ENCODE data around the gene MGRN1. TPM values are rescaled to one million over a fixed set of nuclear protein-coding genes. Genes with fewer than 3 reads are reported as not detected.

Gene MGRN1
- total RNA-seq, 3 donors from 2014 or later (not counting 1 experiment from before 2014, with no cell fraction given): 102 to 106 (median 105) TPM

GRCh38 chr16:4646773-4647643, 22.4 kb downstream of the MGRN1 start:
- Histone ChIP-seq H3K36me3 (ENCODE audit: control insufficient read depth, insufficient read depth, low read length) (peaks cover 13% of the 10 kb centered on the region), H3K27me3 (ENCODE audit: control insufficient read depth, insufficient read depth, low read length) (no peaks in the 10 kb centered on the region), H3K9me3 (ENCODE audit: control insufficient read depth, insufficient read depth, low read length) (no peaks in the 10 kb centered on the region), H3K4me1 (ENCODE audit: control insufficient read depth, insufficient read depth, low read length) (peaks cover 14% of the 10 kb centered on the region), H3K27ac (ENCODE audit: low read length) (no peak overlapping the region), H3K4me3 (ENCODE audit: low read length) (no peak overlapping the region)
- TF ChIP-seq CTCF (IDR thresholded peaks at IDR 0.05): no peak
- Mint-ChIP-seq H3K4me3 (no peak overlapping the region), H3K27me3 (ENCODE audit: low read depth in 2 of 2) (no peaks in the 10 kb centered on the region), H3K4me1 (peaks cover 29 to 39% of the 10 kb centered on the region in 2 donors), H3K27ac (no peak overlapping the region), H3K36me3 (no peaks in the 10 kb centered on the region), H3K9me3 (no peaks in the 10 kb centered on the region)
- intact Hi-C loops (cut with micrococcal nuclease): no loop called here
- peak in 1 of 2 donors; percentile 57 for DNase-seq
- ATAC-seq: peak in 2 of 3 donors; percentile 10 to 37
- 81% methylated on average over 22 of the region's 22 CpGs for WGBS (ENCODE audit: insufficient coverage)

- H3K4me3 Mint-ChIP-seq: no peak overlapping the region
- H3K9me3 ChIP-seq (ENCODE audit: control insufficient read depth, insufficient read depth, low read length): no peaks in the 10 kb centered on the region
- H3K27ac ChIP-seq (ENCODE audit: low read length): no peak overlapping the region
- intact Hi-C loops (cut with micrococcal nuclease): no loop called here
- DNase-seq: no peak
- H3K36me3 ChIP-seq (ENCODE audit: control insufficient read depth, insufficient read depth, low read length): peaks cover 18% of the 10 kb centered on the region
- H3K9me3 Mint-ChIP-seq: no peaks in the 10 kb centered on the region
- no peak overlapping the region for H3K4me3 ChIP-seq (ENCODE audit: low read length)
- H3K27me3 ChIP-seq (ENCODE audit: control insufficient read depth, insufficient read depth, low read length): no peaks in the 10 kb centered on the region
- WGBS (ENCODE audit: insufficient coverage): 95% methylated on average over 8 of the region's 8 CpGs
- TF ChIP-seq CTCF (IDR thresholded peaks at IDR 0.05): no peak
- H3K27me3 Mint-ChIP-seq (ENCODE audit: low read depth in 2 of 2): no peaks in the 10 kb centered on the region
- H3K4me1 Mint-ChIP-seq: peaks cover 29 to 39% of the 10 kb centered on the region in 2 donors
- H3K36me3 Mint-ChIP-seq: no peaks in the 10 kb centered on the region
- peak in 2 of 3 donors; percentile 9 to 14 for ATAC-seq
- H3K27ac Mint-ChIP-seq: peak overlapping the region in 1 of 2 donors; percentile 36
- peaks cover 14% of the 10 kb centered on the region for H3K4me1 ChIP-seq (ENCODE audit: control insufficient read depth, insufficient read depth, low read length)
These were observed 23.0 kb downstream of the MGRN1 start for GRCh38 chr16:4647644-4647980.

GRCh38 chr16:4648917-4649316, 24.3 kb downstream of the MGRN1 start:
- Histone ChIP-seq H3K4me1 (ENCODE audit: control insufficient read depth, insufficient read depth, low read length) (peaks cover 14% of the 10 kb centered on the region), H3K9me3 (ENCODE audit: control insufficient read depth, insufficient read depth, low read length) (no peaks in the 10 kb centered on the region), H3K36me3 (ENCODE audit: control insufficient read depth, insufficient read depth, low read length) (peaks cover 24% of the 10 kb centered on the region), H3K27me3 (ENCODE audit: control insufficient read depth, insufficient read depth, low read length) (no peaks in the 10 kb centered on the region), H3K4me3 (ENCODE audit: low read length) (no peak overlapping the region), H3K27ac (ENCODE audit: low read length) (no peak overlapping the region)
- Mint-ChIP-seq H3K9me3 (no peaks in the 10 kb centered on the region), H3K4me3 (no peak overlapping the region), H3K27ac (peak overlapping the region; percentile 28 to 83), H3K36me3 (no peaks in the 10 kb centered on the region), H3K4me1 (peaks cover 29 to 39% of the 10 kb centered on the region in 2 donors), H3K27me3 (ENCODE audit: low read depth in 2 of 2) (no peaks in the 10 kb centered on the region)
- DNase-seq (no peak), ATAC-seq (peak in 1 of 3 donors; percentile 21)
- no peak for TF ChIP-seq CTCF (IDR thresholded peaks at IDR 0.05)
- 97% methylated on average over 13 of the region's 13 CpGs for WGBS (ENCODE audit: insufficient coverage)
- intact Hi-C loops (cut with micrococcal nuclease): no loop called here
